ENCODE measurements around the gene NIT1.

DNA sequence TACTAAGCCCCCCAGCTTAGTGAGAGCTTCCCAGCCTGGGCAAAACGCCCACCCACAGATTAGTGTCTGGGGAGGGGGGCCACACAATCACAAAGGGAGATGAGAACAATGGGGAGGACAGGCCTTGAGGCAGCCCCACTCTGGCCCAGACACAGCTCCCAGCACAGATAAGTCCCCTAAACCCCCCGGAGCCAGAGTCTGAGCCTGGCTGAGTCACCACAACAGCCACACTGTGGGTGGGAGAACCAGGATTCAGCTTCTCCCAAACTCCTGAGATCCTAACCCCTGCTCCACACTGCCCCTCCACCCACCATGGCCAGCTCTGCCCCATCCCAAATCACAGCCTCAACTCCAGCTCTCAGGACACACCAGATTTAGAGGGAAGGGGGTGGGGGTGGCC is 32.7 kb upstream of the NIT1 start:
- TF ChIP-seq, protein P1, sequence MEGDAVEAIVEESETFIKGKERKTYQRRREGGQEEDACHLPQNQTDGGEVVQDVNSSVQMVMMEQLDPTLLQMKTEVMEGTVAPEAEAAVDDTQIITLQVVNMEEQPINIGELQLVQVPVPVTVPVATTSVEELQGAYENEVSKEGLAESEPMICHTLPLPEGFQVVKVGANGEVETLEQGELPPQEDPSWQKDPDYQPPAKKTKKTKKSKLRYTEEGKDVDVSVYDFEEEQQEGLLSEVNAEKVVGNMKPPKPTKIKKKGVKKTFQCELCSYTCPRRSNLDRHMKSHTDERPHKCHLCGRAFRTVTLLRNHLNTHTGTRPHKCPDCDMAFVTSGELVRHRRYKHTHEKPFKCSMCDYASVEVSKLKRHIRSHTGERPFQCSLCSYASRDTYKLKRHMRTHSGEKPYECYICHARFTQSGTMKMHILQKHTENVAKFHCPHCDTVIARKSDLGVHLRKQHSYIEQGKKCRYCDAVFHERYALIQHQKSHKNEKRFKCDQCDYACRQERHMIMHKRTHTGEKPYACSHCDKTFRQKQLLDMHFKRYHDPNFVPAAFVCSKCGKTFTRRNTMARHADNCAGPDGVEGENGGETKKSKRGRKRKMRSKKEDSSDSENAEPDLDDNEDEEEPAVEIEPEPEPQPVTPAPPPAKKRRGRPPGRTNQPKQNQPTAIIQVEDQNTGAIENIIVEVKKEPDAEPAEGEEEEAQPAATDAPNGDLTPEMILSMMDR (IDR thresholded peaks at IDR 0.05; ENCODE audit: insufficient read depth, low read length, poor library complexity, severe bottlenecking) = no peak
- TF ChIP-seq EZH2phosphoT487 (conservative IDR thresholded peaks at IDR 0.05; ENCODE audit: low read length) = no peak
